HEK293T (cell line): Measurements from ENCODE around the gene GALNT15.

Experiments used
- ARNT ChIP-seq: fragments of 450-650 bp; IDR thresholded peaks from 2 replicates; pipeline ENCODE4 v1.6.1; 2017; ENCODE audit warnings: mild to moderate bottlenecking
- BHLHE40 ChIP-seq: fragments of 450-650 bp; IDR thresholded peaks from 2 replicates; pipeline ENCODE4 v1.6.1; 2016; ENCODE audit warnings: mild to moderate bottlenecking, moderate library complexity, borderline replicate concordance
- CTBP1 ChIP-seq: fragments of 450-650 bp; IDR thresholded peaks from 2 replicates; pipeline ENCODE4 v1.6.1; 2016; ENCODE audit warnings: borderline replicate concordance
- ELF4 ChIP-seq: fragments of 450-650 bp; IDR thresholded peaks from 2 replicates; pipeline ENCODE4 v1.6.1; 2017; ENCODE audit warnings: antibody characterized with exemption
- FOXA1 ChIP-seq: fragments of 450-650 bp; IDR thresholded peaks from 2 replicates; pipeline ENCODE4 v1.6.1; 2016; ENCODE audit warnings: mild to moderate bottlenecking
- FOXK2 ChIP-seq: fragments of 450-650 bp; IDR thresholded peaks from 2 replicates; pipeline ENCODE4 v1.6.1; 2016; ENCODE audit warnings: mild to moderate bottlenecking
- FOXM1 ChIP-seq: fragments of 450-650 bp; IDR thresholded peaks from 2 replicates; pipeline ENCODE4 v1.6.1; 2017; ENCODE audit warnings: mild to moderate bottlenecking, borderline replicate concordance
- HDGF ChIP-seq: fragments of 450-650 bp; IDR thresholded peaks from 2 replicates; pipeline ENCODE4 v1.6.1; 2017; ENCODE audit warnings: antibody characterized with exemption, borderline replicate concordance
- SP1 ChIP-seq: fragments of 450-650 bp; IDR thresholded peaks from 2 replicates; pipeline ENCODE4 v1.6.1; 2017
- SUZ12 ChIP-seq: fragments of 450-650 bp; IDR thresholded peaks from 2 replicates; pipeline ENCODE4 v1.6.1; 2016; ENCODE audit warnings: mild to moderate bottlenecking
- TARDBP ChIP-seq: fragments of 450-650 bp; IDR thresholded peaks from 2 replicates; pipeline ENCODE4 v1.6.1; 2016
- TF ChIP-seq, protein P1 (sequence below): fragments of 450-650 bp; IDR thresholded peaks from 2 replicates; pipeline ENCODE4 v1.6.1; 2016

GRCh38 chr3:16262174-16262573, 87.7 kb downstream of the GALNT15 start:
- TF ChIP-seq FOXK2: no peak
- no peak for TF ChIP-seq BHLHE40
- TF ChIP-seq SUZ12: no peak
- no peak for TF ChIP-seq HDGF
- TF ChIP-seq ELF4: no peak
- no peak for TF ChIP-seq CTBP1
- TF ChIP-seq TARDBP: no peak
- TF ChIP-seq, protein P1, sequence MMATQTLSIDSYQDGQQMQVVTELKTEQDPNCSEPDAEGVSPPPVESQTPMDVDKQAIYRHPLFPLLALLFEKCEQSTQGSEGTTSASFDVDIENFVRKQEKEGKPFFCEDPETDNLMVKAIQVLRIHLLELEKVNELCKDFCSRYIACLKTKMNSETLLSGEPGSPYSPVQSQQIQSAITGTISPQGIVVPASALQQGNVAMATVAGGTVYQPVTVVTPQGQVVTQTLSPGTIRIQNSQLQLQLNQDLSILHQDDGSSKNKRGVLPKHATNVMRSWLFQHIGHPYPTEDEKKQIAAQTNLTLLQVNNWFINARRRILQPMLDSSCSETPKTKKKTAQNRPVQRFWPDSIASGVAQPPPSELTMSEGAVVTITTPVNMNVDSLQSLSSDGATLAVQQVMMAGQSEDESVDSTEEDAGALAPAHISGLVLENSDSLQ: no peak
- no peak for TF ChIP-seq SP1
- TF ChIP-seq FOXM1: no peak
- TF ChIP-seq ARNT: no peak
- no peak for TF ChIP-seq FOXA1
